Inferior parietal cortex (tissue), 1 donor: ENCODE data around the gene ZNF283.
"Not testable (repeated sequence)": the region's sequence is repeated elsewhere in the genome, so short reads cannot be mapped to it uniquely, and the experiment has no call there.

Source experiments
- DNase-seq: peaks from one replicate; pipeline ENCODE4 v3.0.0-alpha.2; 2016; ENCODE audit errors: extremely low spot score

Gene ZNF283

GRCh38 chr19:43848821-43849220 lies 21.7 kb downstream of the ZNF283 start:
- DNase-seq: no peak

- no peak for DNase-seq
Measured at GRCh38 chr19:43858174-43858573, 31.1 kb downstream of the ZNF283 start.

GRCh38 chr19:43866923-43867322 lies 39.8 kb downstream of the ZNF283 start:
- DNase-seq: not testable (repeated sequence)

GRCh38 chr19:43872547-43873336 lies 45.6 kb downstream of the ZNF283 start:
- DNase-seq: no peak

- no peak for DNase-seq
Measured at GRCh38 chr19:43880483-43880882, 53.4 kb downstream of the ZNF283 start.

- no peak for DNase-seq
Measured at GRCh38 chr19:43883864-43884263, 56.7 kb downstream of the ZNF283 start, which contains the start of gene ZNF404. ZNF404 (minus strand) TSS chr19:43883964.

- DNase-seq: no peak
Measured at GRCh38 chr19:43895727-43896308, 68.7 kb downstream of the ZNF283 start.
